Activated CD8-positive, alpha-beta memory T cell treated with anti-CD3 and anti-CD28 coated beads for 24 hours (primary cell): ENCODE data around the gene LPP.
"Not testable (repeated sequence)": the region's sequence is repeated elsewhere in the genome, so short reads cannot be mapped to it uniquely, and the experiment has no call there.

Experiments used
- DNase-seq: peaks from one replicate; pipeline ENCODE4 v3.0.0-alpha.2; 2020

Gene LPP

DNA sequence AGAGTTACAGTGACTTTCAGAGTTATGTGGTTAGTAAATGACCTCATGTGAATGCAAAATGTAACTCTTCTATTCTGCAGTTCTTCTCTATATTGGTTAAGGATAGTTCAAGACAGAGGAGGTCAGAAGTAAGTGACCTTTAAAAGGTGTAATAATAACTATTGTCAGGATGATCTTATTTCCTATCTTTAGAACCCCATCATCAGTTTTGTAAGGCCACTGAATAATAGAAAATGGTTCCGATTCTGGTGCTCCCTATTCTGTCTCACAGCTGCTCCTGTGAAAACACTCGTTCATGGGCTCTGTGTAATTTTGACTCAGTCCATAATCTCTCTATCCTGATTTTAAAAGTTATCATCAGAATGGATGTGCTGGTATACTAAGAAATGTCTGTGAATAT, 463.3 kb downstream of the LPP start:
- no peak for DNase-seq

DNA sequence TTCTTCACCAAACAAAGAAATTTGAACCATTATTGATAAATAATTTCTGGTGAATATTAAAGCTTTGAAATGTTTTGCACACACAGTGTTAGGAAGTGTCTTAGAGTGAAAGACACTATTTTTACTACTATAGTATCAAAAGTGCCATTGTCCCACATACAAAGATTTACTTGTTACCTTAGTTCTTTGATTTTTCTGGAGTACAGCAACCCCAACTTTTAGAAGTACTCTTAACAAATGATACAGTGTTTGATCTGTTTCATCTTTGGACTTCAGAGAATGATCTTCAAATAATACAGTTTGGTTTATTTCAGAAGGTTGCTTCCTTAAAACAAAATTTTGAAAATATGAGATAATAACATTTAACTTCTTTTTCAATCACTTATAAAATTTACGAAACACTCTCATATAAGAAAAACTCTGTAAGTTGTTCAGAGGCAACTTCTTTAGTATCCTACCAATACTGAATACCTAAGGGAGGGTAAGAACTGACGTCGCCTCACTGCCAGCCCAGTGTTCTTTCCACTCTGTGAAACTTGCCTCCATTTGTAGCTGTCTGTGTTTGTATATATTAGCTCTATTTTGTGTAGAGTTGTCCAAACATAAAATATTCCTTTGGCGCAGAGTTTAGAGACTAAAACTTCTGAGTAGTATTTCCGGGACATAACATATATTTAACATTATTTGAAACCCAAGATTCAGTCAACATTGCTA, 464.2 kb downstream of the LPP start:
- no peak for DNase-seq

DNA sequence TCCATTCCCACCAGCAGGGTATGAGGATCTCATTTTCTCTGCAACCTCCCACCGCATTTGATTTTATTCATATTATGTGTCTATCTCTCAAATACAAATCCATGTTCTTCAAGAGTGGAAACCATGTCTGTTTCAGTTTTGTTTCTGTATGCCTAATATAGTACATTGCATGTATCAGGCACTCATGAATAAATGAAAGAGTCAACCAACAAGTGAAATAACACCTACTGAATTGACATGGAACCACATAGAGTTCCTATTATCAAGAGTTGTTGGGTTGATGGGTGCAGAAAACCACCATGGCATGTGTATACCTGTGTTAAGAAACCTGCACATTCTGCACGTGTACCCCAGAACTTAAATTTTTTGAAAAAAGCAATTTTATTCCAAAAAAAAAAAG, 466.8 kb downstream of the LPP start:
- DNase-seq, result no peak

DNA sequence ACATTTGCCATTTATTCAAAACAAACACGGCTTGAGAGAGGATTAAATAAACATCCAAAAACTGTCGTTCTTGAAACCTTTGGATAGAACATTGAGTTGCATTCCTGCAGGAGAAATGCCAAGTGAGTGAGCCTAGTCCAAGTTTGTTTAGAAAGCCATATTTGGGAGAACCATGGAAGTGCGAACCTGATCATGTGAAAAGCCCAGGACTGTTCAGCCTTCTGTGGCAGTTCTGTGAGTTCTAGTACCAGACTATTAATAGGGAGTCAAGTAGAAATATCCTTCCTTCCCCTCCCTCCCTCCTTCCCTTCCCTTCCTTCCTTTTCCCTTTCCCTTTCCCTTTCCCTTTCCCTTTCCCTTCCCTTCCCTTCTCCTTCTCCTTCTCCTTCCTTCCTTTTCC, 470.4 kb downstream of the LPP start:
- DNase-seq, result no peak

DNA sequence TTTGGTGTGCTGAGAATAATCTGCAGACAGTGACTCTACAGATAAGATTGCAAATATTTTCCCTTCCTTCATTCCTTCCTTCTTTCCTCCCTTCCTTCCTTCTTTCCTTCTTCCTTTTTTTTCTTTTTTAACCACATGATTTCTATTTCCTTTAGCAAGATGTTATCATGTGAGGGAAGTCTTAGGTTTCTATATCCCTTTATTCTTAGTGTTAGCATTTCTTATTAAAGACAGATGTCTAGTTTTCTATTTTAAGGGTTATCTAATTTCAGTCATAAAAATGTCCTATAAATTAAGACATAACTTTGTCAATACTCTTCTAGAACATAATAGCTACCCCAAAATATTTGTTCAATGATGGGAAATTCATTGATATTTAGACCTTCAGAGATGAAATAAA, 470.9 kb downstream of the LPP start:
- DNase-seq, result no peak

DNA sequence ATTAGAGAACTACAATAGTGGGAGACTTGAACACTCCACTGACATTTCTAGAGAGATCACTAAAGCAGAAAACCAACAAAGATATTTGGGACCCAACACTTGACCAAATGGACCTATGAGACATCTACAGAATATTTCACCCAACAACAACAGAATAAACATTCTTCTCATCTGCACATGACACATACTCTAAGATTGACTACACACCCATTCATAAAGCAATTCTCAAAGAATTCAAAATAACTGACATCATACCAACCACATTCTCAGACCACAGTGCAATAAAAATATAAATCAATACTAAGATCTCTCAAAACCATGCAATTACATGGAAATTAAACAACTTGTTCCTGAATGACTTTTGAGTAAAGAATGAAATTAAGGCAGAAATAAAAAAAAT, 473.7 kb downstream of the LPP start:
- no peak for DNase-seq

DNA sequence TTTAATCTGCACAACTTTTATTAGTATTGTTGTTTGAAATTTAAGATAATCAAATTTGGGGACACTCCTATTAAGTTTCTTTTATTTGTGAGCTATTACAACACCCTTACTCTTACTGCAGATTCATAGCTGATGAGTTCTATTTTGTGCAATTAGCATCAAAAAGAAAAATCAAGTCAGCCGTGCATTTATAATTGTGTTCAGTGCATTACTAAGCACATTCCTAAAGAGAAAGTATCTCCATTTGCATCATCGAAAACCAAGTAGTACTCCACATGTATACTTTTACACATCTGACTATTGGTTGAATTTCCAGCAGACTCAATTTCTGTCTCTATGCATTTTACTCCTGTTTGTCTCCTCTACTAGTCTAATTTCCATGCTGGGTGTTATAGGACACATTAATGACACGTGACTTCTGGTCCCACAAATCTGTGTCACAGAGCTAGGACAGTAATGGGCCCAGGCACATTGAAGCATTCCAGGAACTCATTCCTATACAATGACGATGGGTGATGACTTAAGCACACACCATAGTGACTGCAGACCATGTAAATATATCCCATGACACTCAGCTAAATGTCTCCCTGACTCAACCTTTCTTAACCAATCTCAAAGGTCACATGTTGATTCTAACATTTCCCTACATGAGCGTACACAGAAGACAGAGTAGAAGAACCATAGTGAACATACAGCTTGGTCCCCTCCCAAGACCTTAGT, 477.5 kb downstream of the LPP start:
- no peak for DNase-seq

DNA sequence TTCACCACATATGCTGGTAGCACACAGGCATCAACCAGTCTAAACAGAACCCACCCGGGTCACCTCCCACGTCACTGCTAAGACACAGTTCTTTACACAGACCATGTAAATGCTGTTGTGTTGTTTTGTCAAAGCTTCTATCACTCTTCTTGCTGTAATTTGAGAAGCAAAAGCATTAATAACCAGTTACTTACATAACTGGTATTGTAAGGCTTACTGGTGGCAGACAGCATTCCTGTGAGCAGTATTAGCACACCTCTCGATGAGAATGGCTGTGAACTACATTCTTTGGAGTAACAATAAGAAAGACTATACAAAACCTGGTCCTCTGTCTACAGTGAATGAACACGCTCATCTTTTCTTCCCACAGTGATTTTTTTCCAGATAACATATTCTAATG, 479.2 kb downstream of the LPP start:
- no peak for DNase-seq

DNA sequence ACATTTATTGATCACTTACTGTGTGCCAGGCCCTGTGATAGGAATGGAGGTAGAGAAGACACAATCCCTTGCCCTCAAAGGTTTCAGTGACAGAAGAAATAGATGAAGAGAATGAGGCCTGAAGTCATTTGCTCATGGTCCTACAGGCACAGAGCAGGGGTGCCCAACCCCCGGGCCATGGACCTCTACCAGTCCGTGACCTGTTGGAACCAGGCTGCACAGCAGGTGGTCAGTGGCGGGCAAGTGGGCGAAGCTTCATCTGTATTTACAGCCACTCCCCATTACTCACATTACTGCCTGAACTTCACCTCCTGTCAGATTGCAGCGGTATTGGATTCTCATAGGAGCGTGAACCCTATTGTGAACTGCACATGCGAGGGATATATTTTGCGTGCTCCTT, 480.3 kb downstream of the LPP start:
- no peak for DNase-seq

DNA sequence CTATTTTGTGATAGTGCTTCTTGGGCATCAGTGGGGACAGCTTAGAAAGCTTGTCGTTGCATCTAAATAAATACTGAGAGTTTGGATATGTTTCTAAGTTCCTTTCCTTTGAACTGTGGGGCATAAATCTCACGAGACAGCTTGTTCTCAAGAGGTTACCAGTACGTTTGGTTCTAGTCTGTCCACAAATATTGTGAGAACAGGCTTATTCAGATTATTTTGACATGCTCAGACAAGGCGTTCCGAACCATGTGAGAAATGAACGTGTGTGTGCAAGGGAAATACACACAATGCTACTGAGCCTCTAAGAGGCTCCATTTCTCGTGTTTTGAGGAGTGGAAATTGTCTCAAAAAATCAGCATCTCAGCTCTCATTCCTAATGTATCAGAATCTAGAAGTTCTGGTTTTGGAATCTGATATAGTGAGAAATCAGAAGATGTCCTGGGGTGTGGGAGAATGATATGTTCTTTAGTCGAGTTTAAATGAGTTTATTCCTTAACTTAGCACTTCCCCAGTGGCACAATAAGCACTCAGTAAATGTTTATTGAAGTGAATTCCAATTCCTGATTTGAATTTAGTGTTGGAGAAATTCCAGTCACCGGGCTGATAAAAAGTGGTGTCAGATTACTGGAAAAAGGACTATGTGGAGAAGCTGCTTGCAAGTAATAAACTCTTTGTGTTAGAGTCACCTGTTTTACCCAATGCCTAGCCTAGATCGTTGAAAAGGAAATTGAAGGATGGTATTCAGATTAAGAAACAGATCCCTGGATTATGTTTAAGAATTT, 481.5 kb downstream of the LPP start:
- DNase-seq, result no peak

DNA sequence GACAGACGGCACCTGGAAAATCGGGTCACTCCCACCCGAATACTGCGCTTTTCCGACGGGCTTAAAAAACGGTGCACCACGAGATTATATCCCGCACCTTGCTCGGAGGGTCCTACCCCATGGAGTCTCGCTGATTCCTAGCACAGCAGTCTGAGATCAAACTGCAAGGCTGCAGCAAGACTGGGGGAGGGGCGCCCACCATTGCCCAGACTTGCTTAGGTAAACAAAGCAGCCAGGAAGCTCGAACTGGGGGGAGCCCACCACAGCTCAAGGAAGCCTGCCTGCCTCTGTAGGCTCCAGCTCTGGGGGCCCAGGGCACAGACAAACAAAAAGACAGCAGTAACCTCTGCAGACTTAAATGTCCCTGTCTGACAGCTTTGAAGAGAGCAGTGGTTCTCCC, 482.3 kb downstream of the LPP start:
- DNase-seq, result not testable (repeated sequence)

DNA sequence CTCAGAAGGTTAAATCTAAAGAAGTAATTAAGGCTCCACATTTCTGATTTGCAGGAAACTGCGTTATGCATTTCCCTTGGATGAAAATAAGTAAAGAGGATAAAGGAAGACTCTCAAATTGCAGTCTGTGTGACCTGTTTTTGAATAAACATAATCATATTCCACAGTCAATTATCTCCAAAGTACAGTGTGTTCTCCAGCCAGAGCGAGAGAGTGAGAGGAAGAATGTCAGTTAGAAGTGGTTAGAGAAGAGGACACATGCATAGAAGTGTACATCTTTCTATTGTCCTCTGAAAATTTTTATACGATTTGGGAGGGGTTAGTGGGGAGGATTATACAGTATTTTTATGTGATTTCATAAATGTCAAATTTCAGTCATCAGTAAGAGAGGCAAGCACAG, 487.1 kb downstream of the LPP start:
- no peak for DNase-seq

DNA sequence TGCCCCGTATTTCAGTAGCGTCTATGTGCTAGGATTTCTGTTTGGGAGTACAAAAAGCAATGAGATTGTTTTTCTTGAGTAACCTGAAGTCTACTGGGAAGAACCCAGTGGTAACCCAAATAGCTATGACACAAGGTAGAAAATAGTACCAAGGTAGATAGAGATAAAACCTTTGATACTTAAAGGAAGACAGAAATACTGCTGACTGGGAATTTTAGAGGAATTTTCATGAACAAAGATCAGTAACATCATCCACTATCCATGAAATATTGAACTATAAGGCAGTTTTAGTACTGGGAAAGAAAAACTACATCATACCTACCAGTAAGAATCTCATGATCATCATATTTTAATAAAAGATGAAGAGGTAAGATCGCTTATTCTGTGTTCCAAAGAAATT, 489.8 kb downstream of the LPP start:
- no peak for DNase-seq

DNA sequence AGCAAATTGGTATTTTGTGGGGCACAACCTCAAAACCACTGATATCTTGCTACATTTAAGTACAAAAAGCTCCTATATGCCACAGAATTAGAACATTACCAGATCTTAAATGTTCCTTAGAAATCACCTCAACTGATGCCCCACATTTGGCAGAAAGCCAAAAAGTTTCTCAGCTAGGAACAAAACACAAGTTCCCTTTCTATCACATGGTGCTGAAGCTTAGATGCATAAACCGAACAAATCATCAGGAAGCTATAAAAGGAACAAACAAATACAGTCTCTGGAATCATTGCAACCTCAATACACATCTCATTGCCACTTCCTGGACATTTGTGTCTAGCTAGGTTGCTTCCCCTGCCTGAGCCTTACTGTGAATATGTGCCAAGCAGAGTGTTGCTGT, 492.6 kb downstream of the LPP start:
- no peak for DNase-seq

DNA sequence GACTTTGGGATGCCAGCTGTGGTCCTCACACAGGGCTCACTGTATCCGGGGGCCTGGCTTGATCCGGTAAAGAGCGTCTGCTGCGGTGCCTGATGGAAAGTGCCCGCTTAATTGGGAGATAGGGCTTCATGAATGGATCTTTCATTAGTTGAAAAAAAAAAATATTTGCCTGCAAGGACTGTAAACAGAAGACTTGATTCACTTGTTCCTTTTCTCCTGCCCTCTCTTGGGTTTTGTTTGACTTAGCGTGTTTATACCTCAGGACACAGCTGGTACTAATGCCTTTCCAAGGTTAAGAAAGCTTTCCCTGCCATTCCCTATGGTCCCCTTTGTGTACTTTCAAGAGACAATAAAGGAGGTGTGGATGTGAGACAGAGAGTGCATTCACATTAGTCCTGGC, 493.3 kb downstream of the LPP start:
- no peak for DNase-seq

DNA sequence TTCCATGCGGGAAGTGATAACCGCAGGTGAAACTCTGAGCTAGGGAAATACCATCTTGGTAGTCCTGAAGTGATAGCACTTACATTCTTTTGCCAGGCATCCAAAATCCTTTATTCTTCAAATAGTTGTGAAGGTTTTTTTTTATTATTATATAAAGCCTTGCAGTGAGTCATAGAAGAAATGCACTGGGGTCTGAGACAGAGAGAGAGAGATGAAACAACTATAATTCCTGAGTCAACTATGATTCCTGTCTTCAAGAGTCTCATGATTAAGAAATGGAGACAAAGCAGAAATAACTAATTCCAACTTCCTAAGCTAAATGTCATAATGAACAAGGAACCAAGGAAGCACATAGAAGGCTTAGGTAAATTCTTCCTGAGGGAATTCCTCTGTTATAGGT, 495.6 kb downstream of the LPP start:
- DNase-seq, result no peak

DNA sequence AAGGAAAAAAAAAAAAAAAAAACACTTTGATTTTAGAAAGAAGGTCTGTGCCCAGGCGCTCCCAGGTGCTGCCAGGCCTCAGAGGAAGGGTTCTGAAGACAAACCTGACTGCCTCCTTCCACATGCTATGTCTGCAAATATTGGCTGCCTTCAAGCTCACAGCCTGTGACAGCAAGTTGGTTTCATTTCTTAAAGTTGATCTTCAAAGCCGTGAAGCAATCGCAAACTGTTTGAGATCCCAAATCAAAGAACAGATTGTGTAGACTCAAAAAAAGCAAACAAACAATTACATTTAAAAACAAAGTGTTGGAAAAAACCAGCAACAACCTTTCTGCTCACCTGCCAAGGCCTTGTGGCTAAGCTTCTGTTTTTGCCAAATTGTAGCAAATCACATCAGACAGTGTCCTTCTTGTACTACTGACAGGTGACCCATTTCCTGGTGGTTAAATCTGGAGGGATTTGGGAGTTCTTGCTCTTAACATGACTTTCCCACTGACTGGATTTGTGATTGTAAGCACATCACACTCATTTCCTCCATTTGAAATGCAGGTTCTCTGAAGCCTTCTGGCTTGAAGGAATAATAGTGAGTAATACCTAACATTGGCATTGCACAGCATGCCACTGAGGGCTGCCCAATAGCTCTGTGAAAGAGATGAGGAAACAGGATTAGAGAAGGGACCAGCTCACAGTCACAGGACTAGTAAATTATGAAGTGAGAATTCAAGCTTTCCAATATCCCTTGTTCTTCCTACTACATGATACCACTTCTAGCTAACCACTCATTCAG, 502.4 kb downstream of the LPP start:
- no peak for DNase-seq

DNA sequence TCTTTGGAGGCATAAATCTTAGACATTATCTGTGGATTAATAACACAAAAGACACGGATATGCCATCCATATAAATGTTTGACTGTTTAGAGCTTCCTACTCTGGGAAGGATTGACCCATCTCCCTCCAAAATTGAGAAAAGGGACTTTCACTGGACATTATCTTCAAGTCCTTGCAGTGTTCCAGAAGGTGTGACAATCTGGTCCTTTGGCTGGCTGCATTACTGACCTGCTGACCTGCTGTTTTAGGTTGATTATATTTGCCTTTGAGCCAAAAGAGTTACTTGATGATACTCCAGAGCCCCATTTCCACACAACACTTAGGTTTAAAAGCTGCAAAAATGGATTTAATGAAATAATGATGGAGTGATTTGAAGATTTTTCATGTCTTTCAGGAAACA, 504.6 kb downstream of the LPP start:
- no peak for DNase-seq

DNA sequence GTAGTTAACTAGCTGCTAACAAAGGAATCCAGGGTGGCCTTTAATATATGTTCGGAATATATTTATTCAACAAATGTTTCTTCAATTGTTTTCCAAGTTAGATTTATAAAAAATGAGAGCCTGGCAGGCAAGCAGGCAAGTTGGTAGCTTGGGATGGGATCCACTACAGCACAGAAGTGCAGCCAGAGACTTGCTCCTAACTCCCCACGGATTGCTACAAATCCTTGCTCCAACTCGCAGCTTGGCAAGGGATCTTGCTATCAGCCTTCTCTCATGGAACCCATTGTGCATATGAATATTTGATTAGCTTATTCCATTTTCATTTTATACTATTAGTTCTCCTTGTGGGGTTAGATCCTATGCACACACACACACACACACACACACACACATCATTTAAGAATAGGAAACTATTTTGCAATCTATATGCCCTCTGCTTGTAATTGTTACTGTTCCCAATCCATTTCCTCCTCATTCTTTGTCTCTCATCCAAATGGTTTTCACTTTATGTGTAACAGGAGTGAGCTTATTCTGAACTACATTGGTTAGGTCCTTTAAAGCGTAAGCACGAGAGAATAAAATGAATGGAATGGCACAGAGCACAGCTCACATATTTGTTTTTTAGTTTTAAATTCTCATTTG, 505.6 kb downstream of the LPP start:
- DNase-seq, result no peak

DNA sequence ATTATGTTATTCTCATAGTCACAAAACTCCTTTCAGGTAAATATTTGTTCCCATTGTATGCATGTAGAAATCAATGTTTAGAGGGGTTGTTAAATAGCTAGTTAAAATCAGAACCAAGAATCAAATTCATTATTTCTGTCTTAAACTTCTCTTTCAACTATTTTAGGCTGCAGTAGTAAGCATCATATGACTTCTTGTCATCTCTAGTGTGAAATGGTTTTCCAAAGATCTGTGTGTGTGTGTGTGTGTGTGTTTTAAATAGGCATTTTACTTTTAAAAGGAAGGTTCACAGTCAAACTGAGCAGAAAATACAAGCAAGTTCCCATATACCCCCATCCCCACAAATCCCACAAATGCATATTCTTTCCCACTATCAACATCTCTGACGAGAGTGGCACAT, 506.5 kb downstream of the LPP start:
- no peak for DNase-seq

DNA sequence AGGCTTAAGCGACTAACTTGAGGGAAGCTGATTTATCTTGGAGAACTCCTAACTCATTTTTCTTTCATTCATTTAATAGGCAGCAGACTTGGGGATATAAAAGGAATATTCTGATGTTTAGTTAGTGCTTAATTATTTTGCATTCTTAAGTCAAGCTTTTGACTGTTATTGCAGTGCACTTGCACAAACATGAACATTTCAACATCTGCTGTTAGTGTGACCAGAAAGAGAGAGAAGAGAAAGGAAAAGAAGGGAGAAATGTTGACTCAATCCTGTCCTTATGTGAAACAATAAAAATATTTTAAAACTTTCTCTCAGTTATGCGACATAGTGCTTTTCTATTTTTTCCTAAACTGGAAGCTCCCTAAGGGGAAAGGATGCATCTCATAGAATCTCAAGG, 507.8 kb downstream of the LPP start:
- DNase-seq, result no peak

DNA sequence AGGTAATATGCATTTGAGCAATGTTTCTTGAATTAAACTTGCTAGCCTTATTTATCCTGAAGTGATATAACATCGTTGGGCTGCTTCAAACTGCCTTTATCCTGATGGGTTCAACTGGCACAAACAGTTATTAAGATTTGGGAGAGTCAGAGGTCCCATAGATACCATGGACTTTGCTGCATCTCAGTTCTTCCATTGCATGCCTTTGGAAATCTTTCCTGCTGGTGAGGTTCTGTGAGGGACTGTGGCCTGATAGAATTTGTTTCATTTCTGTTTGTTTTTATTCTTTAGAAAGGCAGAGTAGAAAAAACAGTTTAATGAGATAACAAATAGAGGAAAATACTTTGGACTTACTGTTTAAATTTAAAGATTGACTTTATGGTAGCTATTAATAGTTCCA, 508.3 kb downstream of the LPP start:
- DNase-seq, result no peak

DNA sequence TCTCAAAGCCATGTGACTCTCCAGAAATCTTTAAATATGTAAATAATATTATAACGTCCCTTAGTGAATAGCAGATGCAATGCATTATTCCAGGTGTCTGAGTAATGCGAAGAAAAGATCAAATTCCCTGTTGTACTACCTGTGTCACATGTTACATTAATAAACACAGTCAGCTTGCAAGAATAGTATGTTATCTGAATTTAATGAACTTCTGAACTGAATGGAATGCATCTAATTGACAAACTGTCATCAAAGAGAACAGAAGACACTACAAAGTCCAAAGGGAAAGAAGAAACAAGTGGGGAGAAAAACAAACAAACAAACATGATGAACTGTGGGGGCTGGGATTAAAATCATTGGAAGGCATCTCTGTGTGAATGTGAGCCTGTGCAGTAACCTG, 508.8 kb downstream of the LPP start:
- DNase-seq, result no peak
